ENCODE data around the gene INTU. TPM values are rescaled to one million over a fixed set of nuclear protein-coding genes. Genes with fewer than 3 reads are reported as not detected.

Gene INTU
- polyA plus RNA-seq, 2 of the 4 experiments (the other 2 are of a cell fraction): 1.8 to 4.7 TPM

GRCh38 chr4:127641524-127641923 lies 8.8 kb downstream of the INTU start:
- DNase-seq (ENCODE audit: low read depth in 1 of 2, low spot score in 1 of 2) (no peak), ATAC-seq (no peak), FAIRE-seq (no peak)
- 78% methylated on average over 4 of the region's 4 CpGs for WGBS (ENCODE audit: missing lambda C conversion rate)
- ChIA-PET CTCF (interaction anchor here (1.0 to 1.4 kb wide), 2 partner anchors 18 to 55 kb away, joined by 3 read pairs; no protein-coding TSS in a partner anchor), POLR2A (no interaction called here)
- Histone ChIP-seq H3K4me1 (no peaks in the 10 kb centered on the region), H3K27ac (no peak overlapping the region), H3K4me3 (no peak overlapping the region), H3K4me2 (no peak overlapping the region), H3K9me3 (no peaks in the 10 kb centered on the region)
- TF ChIP-seq REST (IDR thresholded peaks at IDR 0.05) (no peak), CHD2 (IDR thresholded peaks at IDR 0.05; ENCODE audit: low read length, partially characterized antibody) (no peak), RNF2 (IDR thresholded peaks at IDR 0.05; ENCODE audit: borderline replicate concordance, low read depth) (no peak)
- TF ChIP-seq, protein P1, sequence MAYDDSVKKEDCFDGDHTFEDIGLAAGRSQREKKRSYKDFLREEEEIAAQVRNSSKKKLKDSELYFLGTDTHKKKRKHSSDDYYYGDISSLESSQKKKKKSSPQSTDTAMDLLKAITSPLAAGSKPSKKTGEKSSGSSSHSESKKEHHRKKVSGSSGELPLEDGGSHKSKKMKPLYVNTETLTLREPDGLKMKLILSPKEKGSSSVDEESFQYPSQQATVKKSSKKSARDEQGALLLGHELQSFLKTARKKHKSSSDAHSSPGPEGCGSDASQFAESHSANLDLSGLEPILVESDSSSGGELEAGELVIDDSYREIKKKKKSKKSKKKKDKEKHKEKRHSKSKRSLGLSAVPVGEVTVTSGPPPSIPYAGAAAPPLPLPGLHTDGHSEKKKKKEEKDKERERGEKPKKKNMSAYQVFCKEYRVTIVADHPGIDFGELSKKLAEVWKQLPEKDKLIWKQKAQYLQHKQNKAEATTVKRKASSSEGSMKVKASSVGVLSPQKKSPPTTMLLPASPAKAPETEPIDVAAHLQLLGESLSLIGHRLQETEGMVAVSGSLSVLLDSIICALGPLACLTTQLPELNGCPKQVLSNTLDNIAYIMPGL (CRISPR knock-in tag; IDR thresholded peaks at IDR 0.05; ENCODE audit: borderline replicate concordance): no peak

GRCh38 chr4:127642169-127642568 lies 9.4 kb downstream of the INTU start:
- CTCF ChIA-PET: interaction anchor here (0.7 kb wide), 1 partner anchor 1665 kb away, joined by 4 read pairs; no protein-coding TSS in a partner anchor

DNA sequence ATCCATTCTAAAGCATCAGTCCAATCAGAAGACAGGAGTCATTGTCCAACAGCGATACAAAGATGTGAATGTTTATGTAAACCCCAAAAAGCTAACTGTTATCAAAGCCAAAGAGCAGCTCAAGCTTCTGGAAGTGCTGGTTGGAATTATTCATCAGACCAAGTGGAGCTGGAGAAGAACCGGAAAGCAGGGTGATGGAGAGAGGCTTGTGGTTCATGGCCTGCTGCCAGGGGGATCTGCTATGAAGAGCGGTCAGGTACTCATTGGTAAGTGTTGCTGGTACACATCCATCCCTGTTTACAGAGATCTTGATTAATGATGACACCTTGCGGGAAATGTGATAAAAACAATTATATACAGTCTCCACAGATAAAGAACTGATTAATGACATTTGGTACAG lies 11.0 kb downstream of the INTU start:
- H3K4me1 ChIP-seq: no peaks in the 10 kb centered on the region
- DNase-seq (ENCODE audit: low read depth in 1 of 2, low spot score in 1 of 2): no peak
- H3K4me2 ChIP-seq: no peak overlapping the region
- no peak overlapping the region for H3K4me3 ChIP-seq
- no peaks in the 10 kb centered on the region for H3K9me3 ChIP-seq
- CTCF ChIA-PET: interaction anchor here (1.6 kb wide), 1 partner anchor 89 kb away, joined by 4 read pairs; no protein-coding TSS in a partner anchor
- FAIRE-seq: no peak
- WGBS (ENCODE audit: missing lambda C conversion rate): 97% methylated on average over 4 of the region's 4 CpGs
- no peak overlapping the region for H3K27ac ChIP-seq
- POLR2A ChIA-PET: no interaction called here
- no peak for ATAC-seq
- TF ChIP-seq KDM5A (IDR thresholded peaks at IDR 0.05) (no peak), SMC3 (IDR thresholded peaks at IDR 0.05) (no peak), TP53 (CRISPR knock-in tag; IDR thresholded peaks at IDR 0.05) (no peak), SREBF2 (IDR thresholded peaks at IDR 0.05) (no peak), ZNF302 (CRISPR knock-in tag; IDR thresholded peaks at IDR 0.05) (no peak), TFCP2L1 (CRISPR knock-in tag; IDR thresholded peaks at IDR 0.05) (no peak), EP300 (IDR thresholded peaks at IDR 0.05) (no peak), ELK1 (IDR thresholded peaks at IDR 0.05; ENCODE audit: low read depth, low read length) (no peak), EHMT2 (IDR thresholded peaks at IDR 0.05; ENCODE audit: low read depth) (no peak), FOXS1 (CRISPR knock-in tag; IDR thresholded peaks at IDR 0.05) (no peak)
- TF ChIP-seq, protein P1 (CRISPR knock-in tag; IDR thresholded peaks at IDR 0.05; ENCODE audit: borderline replicate concordance): no peak

More at GRCh38 chr4:127642169-127642568, 9.4 kb downstream of the INTU start:
- no peaks in the 10 kb centered on the region for H3K9me3 ChIP-seq
- DNase-seq (ENCODE audit: low read depth in 1 of 2, low spot score in 1 of 2) (no peak), FAIRE-seq (no peak), ATAC-seq (no peak)
- no peak for TF ChIP-seq KDM1A (IDR thresholded peaks at IDR 0.05; ENCODE audit: low read depth)
- TF ChIP-seq CEBPB (IDR thresholded peaks at IDR 0.05): no peak
- no peak for TF ChIP-seq KDM5A (IDR thresholded peaks at IDR 0.05)
- no peak for TF ChIP-seq MYC (IDR thresholded peaks at IDR 0.05; ENCODE audit: borderline replicate concordance, low read length)
- TF ChIP-seq ESRRA (IDR thresholded peaks at IDR 0.05; ENCODE audit: borderline replicate concordance, low read length): no peak
- no peak for TF ChIP-seq NR3C1 (IDR thresholded peaks at IDR 0.05)
- TF ChIP-seq RNF2 (IDR thresholded peaks at IDR 0.05; ENCODE audit: borderline replicate concordance, low read depth): no peak
- TF ChIP-seq BCL3 (IDR thresholded peaks at IDR 0.05): no peak
- TF ChIP-seq PHF8 (IDR thresholded peaks at IDR 0.05; ENCODE audit: borderline replicate concordance, low read depth): no peak
- no peak for TF ChIP-seq ZSCAN20 (CRISPR knock-in tag; IDR thresholded peaks at IDR 0.05)
- TF ChIP-seq, protein P2, sequence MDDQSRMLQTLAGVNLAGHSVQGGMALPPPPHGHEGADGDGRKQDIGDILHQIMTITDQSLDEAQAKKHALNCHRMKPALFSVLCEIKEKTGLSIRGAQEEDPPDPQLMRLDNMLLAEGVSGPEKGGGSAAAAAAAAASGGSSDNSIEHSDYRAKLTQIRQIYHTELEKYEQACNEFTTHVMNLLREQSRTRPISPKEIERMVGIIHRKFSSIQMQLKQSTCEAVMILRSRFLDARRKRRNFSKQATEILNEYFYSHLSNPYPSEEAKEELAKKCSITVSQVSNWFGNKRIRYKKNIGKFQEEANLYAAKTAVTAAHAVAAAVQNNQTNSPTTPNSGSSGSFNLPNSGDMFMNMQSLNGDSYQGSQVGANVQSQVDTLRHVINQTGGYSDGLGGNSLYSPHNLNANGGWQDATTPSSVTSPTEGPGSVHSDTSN (IDR thresholded peaks at IDR 0.05): no peak
- no peak overlapping the region for H3K4me2 ChIP-seq
- H3K4me1 ChIP-seq: no peaks in the 10 kb centered on the region
- no peak overlapping the region for H3K27ac ChIP-seq
- H3K4me3 ChIP-seq: no peak overlapping the region
- POLR2A ChIA-PET: no interaction called here
